Peyer's patch (tissue), 4 donors: Measurements from ENCODE around the gene TMEM52.

Source experiments
- POLR2A ChIP-seq, 2 donors: fragments of 450-650 bp; IDR thresholded peaks; one replicate each; pipeline ENCODE4 v1.5.1; 2017; ENCODE audit warnings: antibody characterized with exemption in 2 of 2, mild to moderate bottlenecking in 2 of 2, moderate library complexity in 2 of 2
- TF ChIP-seq, protein P1 (sequence below), 6 experiments: fragments of 450-650 bp in 4 of 6; fragments of 200-600 bp in 2 of 6; sonication (generic) in 1 of 6; IDR thresholded peaks; one replicate each; pipeline ENCODE4 v1.5.1; 2017 to 2019; ENCODE audit warnings: antibody characterized with exemption in 6 of 6, mild to moderate bottlenecking in 3 of 6, moderate library complexity in 1 of 6

DNA sequence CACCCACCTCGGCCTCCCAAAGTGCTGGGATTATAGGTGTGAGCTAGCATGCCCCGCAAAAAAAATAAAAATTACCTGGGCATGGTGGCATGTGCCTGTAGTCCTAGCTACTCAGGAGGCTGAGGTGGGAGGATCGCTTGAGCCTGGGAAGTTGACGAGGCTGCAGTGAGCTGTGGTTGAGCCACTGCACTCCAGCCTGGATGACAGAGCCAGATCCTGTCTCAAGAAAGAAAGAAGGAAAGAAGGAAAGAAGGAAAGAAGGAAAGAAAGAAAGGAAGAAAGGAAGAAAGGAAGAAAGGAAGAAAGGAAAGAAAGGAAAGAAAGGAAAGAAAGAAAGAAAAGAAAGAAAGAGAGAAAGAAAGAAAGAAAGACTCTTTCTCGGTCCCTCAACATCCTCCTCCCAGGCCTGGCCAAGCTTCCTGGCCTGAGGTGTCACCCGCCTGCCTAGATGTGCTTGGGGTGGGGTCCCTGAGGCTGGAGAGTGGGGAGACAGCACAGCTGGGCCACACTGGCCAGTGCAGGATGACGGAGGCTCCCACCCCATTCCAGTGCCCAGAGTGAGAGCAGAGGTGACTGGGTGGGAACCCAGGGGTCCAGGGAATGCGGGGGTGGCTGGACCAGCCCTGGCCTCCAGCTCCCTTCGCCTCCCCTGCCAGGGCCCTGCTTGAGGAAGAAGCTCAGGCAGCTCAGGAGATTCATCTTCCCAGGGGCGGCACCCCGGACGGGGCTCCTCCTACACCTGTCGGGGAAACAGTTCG is 18.0 kb downstream of the TMEM52 start:
- TF ChIP-seq, protein P1, sequence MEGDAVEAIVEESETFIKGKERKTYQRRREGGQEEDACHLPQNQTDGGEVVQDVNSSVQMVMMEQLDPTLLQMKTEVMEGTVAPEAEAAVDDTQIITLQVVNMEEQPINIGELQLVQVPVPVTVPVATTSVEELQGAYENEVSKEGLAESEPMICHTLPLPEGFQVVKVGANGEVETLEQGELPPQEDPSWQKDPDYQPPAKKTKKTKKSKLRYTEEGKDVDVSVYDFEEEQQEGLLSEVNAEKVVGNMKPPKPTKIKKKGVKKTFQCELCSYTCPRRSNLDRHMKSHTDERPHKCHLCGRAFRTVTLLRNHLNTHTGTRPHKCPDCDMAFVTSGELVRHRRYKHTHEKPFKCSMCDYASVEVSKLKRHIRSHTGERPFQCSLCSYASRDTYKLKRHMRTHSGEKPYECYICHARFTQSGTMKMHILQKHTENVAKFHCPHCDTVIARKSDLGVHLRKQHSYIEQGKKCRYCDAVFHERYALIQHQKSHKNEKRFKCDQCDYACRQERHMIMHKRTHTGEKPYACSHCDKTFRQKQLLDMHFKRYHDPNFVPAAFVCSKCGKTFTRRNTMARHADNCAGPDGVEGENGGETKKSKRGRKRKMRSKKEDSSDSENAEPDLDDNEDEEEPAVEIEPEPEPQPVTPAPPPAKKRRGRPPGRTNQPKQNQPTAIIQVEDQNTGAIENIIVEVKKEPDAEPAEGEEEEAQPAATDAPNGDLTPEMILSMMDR (IDR thresholded peaks at IDR 0.05), result no peak
- TF ChIP-seq POLR2A (IDR thresholded peaks at IDR 0.05), result no peak
